DOHH2 (cell line): ENCODE measurements around the gene SESN2.
"Not testable (repeated sequence)": the region's sequence is repeated elsewhere in the genome, so short reads cannot be mapped to it uniquely, and the experiment has no call there.

ENCODE experiments used
- H3F3A ChIP-seq: fragments of 200-600 bp; sonication (generic), shearing (Covaris generic); 2 replicates; pipeline ENCODE4 v1.6.0; 2016; ENCODE audit warnings: antibody characterized with exemption, mild to moderate bottlenecking; ENCODE audit not compliant: control insufficient read depth, insufficient read depth
- H3K27ac ChIP-seq: fragments of 200-600 bp; sonication (generic); 2 replicates; pipeline ENCODE4 v1.5.1; 2014; ENCODE audit warnings: low read depth, mild to moderate bottlenecking, low read length, moderate library complexity
- H3K27me3 ChIP-seq: fragments of 200-600 bp; sonication (generic); 2 replicates; pipeline ENCODE4 v1.6.1; 2014; ENCODE audit warnings: mild to moderate bottlenecking, low read length, mixed read lengths; ENCODE audit not compliant: control insufficient read depth
- H3K36me3 ChIP-seq: fragments of 200-600 bp; sonication (generic); 2 replicates; pipeline ENCODE4 v1.6.1; 2014; ENCODE audit warnings: mild to moderate bottlenecking, low read length, moderate library complexity, mixed read lengths; ENCODE audit not compliant: control insufficient read depth
- H3K4me1 ChIP-seq: fragments of 200-600 bp; sonication (generic); 2 replicates; pipeline ENCODE4 v1.6.1; 2014; ENCODE audit warnings: mild to moderate bottlenecking, low read length, mixed read lengths; ENCODE audit not compliant: control insufficient read depth
- H3K4me2 ChIP-seq: fragments of 200-600 bp; sonication (generic); 2 replicates; pipeline ENCODE4 v1.6.0; 2014; ENCODE audit warnings: mild to moderate bottlenecking, low read length, moderate library complexity
- H3K4me3 ChIP-seq: fragments of 200-600 bp; sonication (generic); 2 replicates; pipeline ENCODE4 v1.5.1; 2014; ENCODE audit warnings: mild to moderate bottlenecking, low read length, mixed read lengths
- H3K79me2 ChIP-seq: fragments of 200-600 bp; sonication (generic); 2 replicates; pipeline ENCODE4 v1.6.1; 2014; ENCODE audit warnings: mild to moderate bottlenecking, low read length, mixed read lengths; ENCODE audit not compliant: control insufficient read depth
- H3K9me2 ChIP-seq: fragments of 200-600 bp; sonication (generic); replicated peaks from 2 replicates; pipeline ENCODE4 v1.6.1; 2014; ENCODE audit warnings: mild to moderate bottlenecking, low read length, mixed read lengths; ENCODE audit not compliant: control insufficient read depth
- H3K9me3 ChIP-seq: fragments of 200-600 bp; sonication (generic); 2 replicates; pipeline ENCODE4 v1.6.1; 2014; ENCODE audit warnings: antibody characterized with exemption, low read length, mixed read lengths; ENCODE audit not compliant: control insufficient read depth, insufficient read depth
- H4K20me1 ChIP-seq: fragments of 200-600 bp; sonication (generic); 2 replicates; pipeline ENCODE4 v1.6.0; 2014; ENCODE audit warnings: low read depth, mild to moderate bottlenecking, antibody characterized with exemption, low read length, moderate library complexity; ENCODE audit not compliant: control insufficient read depth, insufficient read depth
- EZH2phosphoT487 ChIP-seq: fragments of 200-600 bp; sonication (generic); IDR thresholded peaks from 2 replicates; pipeline ENCODE4 v1.6.1; 2017; ENCODE audit warnings: borderline replicate concordance, mild to moderate bottlenecking, antibody characterized with exemption, low read length, moderate library complexity, mixed read lengths
- TF ChIP-seq, protein P1 (sequence below): fragments of 200-600 bp; sonication (generic); IDR thresholded peaks from one replicate; pipeline ENCODE4 v1.5.1; 2014; ENCODE audit warnings: antibody characterized with exemption, mild to moderate bottlenecking, low read depth, low read length; ENCODE audit not compliant: poor library complexity, severe bottlenecking

SESN2 gene

DNA sequence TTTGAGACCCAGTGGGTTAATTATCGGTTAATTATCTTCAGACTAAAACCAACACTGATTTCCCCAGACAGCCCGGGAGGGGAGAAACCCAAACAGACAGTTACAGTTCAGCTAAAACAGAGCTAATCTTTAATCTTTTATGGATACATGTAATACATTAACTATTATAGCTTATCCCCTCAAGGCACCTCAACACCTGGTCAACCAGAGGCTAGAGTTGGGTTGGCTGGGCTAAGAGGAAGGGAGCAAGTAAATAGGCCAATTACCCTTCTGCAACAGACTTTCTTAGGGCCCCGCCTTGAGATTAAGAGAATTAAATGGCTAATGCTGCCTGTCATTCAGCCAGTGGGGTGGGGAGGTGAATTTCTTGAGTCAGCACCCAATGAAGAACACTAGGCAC, 62.9 kb downstream of the SESN2 start:
- no peak for TF ChIP-seq EZH2phosphoT487
- TF ChIP-seq, protein P1, sequence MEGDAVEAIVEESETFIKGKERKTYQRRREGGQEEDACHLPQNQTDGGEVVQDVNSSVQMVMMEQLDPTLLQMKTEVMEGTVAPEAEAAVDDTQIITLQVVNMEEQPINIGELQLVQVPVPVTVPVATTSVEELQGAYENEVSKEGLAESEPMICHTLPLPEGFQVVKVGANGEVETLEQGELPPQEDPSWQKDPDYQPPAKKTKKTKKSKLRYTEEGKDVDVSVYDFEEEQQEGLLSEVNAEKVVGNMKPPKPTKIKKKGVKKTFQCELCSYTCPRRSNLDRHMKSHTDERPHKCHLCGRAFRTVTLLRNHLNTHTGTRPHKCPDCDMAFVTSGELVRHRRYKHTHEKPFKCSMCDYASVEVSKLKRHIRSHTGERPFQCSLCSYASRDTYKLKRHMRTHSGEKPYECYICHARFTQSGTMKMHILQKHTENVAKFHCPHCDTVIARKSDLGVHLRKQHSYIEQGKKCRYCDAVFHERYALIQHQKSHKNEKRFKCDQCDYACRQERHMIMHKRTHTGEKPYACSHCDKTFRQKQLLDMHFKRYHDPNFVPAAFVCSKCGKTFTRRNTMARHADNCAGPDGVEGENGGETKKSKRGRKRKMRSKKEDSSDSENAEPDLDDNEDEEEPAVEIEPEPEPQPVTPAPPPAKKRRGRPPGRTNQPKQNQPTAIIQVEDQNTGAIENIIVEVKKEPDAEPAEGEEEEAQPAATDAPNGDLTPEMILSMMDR, result no peak
- H3K9me2 ChIP-seq, result no peaks in the 10 kb centered on the region
- H3F3A ChIP-seq, result peaks cover 9% of the 10 kb centered on the region
- no peak overlapping the region for H3K4me3 ChIP-seq
- no peaks in the 10 kb centered on the region for H3K79me2 ChIP-seq
- H3K27ac ChIP-seq, result no peak overlapping the region
- H3K4me1 ChIP-seq, result peaks cover 9% of the 10 kb centered on the region
- no peak overlapping the region for H3K4me2 ChIP-seq
- H3K9me3 ChIP-seq, result no peaks in the 10 kb centered on the region
- H3K27me3 ChIP-seq, result no peaks in the 10 kb centered on the region
- H3K36me3 ChIP-seq, result no peaks in the 10 kb centered on the region
- no peaks in the 10 kb centered on the region for H4K20me1 ChIP-seq

DNA sequence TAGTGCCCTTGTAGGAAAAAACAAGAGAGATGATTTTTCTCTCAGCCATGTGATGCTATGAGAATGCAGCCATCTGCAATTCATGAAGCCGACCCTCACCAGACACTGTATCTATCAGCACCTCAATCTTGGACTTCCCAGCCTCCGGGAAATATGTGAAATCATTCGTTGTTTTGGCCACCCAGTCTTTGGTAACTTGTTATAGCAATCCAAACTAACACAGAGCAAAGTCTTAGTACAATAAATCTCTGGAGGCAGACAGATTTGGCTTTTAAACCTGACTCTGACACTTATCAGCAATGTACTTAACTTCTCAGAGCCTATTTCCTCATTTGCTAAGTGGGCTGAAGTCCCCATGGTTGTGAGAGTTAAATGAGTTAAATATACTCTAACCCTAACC, 64.4 kb downstream of the SESN2 start:
- H3K4me3 ChIP-seq, result no peak overlapping the region
- H3F3A ChIP-seq, result peaks cover 16% of the 10 kb centered on the region
- H3K9me2 ChIP-seq, result no peaks in the 10 kb centered on the region
- H3K36me3 ChIP-seq, result no peaks in the 10 kb centered on the region
- H3K79me2 ChIP-seq, result peaks cover 9% of the 10 kb centered on the region
- peaks cover 19% of the 10 kb centered on the region for H3K4me1 ChIP-seq
- no peak overlapping the region for H3K4me2 ChIP-seq
- H3K27me3 ChIP-seq, result no peaks in the 10 kb centered on the region
- H4K20me1 ChIP-seq, result no peaks in the 10 kb centered on the region
- no peaks in the 10 kb centered on the region for H3K9me3 ChIP-seq
- no peak overlapping the region for H3K27ac ChIP-seq
- TF ChIP-seq EZH2phosphoT487, result no peak
- TF ChIP-seq, protein P1, result no peak

DNA sequence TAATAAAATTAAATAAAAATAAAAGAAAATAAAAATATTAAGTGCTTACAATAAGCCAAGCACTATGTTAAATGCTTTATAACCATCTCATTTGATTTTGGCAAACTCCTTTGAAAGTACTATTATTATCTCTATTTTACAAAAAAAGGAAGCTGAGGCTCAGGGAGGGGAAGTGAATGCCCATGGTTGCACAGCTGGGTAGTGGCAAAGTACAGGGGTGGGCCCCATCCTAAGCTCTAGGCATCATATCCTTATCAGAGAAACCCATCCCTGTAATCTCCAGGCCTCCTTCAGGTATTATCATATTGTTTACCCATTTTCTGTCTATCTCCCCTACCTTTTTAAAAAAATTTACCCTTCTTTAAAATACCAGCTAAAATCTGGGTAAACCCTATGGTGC, 67.2 kb downstream of the SESN2 start:
- Histone ChIP-seq H3K9me3 (no peaks in the 10 kb centered on the region), H3F3A (peaks cover 16% of the 10 kb centered on the region), H3K9me2 (no peaks in the 10 kb centered on the region), H3K4me2 (peak overlapping the region; percentile 73), H4K20me1 (no peaks in the 10 kb centered on the region), H3K27me3 (no peaks in the 10 kb centered on the region), H3K4me1 (peaks cover 30% of the 10 kb centered on the region), H3K27ac (peak overlapping the region; percentile 77), H3K4me3 (peak overlapping the region; percentile 98), H3K36me3 (peaks cover 16% of the 10 kb centered on the region), H3K79me2 (peaks cover 31% of the 10 kb centered on the region)
- TF ChIP-seq, protein P1, result no peak
- no peak for TF ChIP-seq EZH2phosphoT487

DNA sequence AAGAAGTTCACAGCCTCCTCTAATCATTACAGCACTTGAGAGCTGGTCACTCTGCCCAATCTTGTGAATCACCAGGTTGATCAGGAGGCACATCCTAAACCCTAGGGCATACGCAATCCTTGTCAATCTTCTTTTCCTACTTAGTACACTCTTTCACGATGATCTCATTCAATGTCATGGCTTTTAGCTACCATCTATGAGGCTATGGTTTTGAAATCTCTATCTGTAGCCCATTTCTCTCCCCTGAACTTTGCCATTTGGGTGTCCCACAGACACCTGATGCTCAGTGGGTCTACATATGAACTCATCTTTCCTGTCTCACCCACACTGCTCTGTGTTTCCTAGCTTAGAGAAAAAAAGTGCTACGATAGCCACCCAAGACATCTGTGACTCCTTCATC, 67.7 kb downstream of the SESN2 start:
- H3K4me3 ChIP-seq, result peak overlapping the region; percentile 98
- no peaks in the 10 kb centered on the region for H3K9me3 ChIP-seq
- peaks cover 16% of the 10 kb centered on the region for H3F3A ChIP-seq
- peaks cover 30% of the 10 kb centered on the region for H3K4me1 ChIP-seq
- no peaks in the 10 kb centered on the region for H4K20me1 ChIP-seq
- H3K27ac ChIP-seq, result peak overlapping the region; percentile 77
- no peaks in the 10 kb centered on the region for H3K27me3 ChIP-seq
- H3K4me2 ChIP-seq, result peak overlapping the region; percentile 73
- peaks cover 32% of the 10 kb centered on the region for H3K79me2 ChIP-seq
- H3K9me2 ChIP-seq, result no peaks in the 10 kb centered on the region
- H3K36me3 ChIP-seq, result peaks cover 21% of the 10 kb centered on the region
- TF ChIP-seq, protein P1, result no peak
- TF ChIP-seq EZH2phosphoT487, result no peak

DNA sequence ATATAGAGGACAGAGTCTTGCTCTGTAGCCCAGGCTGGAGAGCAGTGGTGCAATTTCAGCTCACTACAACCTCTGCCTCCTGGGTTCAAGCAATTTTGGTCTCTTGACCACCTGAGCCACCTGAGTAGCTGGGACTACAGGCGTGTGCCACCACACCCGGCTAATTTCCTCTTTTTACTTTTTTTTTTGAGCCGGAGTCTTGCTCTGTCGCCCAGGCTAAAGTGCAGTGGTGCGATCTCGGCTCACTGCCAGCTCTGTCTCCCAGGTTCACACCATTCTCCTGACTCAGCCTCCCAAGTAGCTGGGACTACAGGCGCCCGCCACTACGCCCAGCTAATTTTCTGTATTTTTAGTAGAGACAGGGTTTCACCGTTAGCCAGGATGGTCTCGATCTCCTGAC, 68.1 kb downstream of the SESN2 start:
- Histone ChIP-seq H3F3A (peaks cover 16% of the 10 kb centered on the region), H3K79me2 (peaks cover 34% of the 10 kb centered on the region), H3K4me1 (peaks cover 30% of the 10 kb centered on the region), H3K4me2 (peak overlapping the region; percentile 73), H3K36me3 (peaks cover 25% of the 10 kb centered on the region), H3K27ac (peak overlapping the region; percentile 77), H3K4me3 (peak overlapping the region; percentile 98)
- not testable (repeated sequence) for H3K9me2 ChIP-seq, H4K20me1 ChIP-seq, H3K9me3 ChIP-seq, H3K27me3 ChIP-seq
